ENCODE measurements around the gene SAP30BP. TPM values are rescaled to one million over a fixed set of nuclear protein-coding genes. Genes with fewer than 3 reads are reported as not detected.

Gene SAP30BP
- total RNA-seq, 1 experiment from 2014 or later = 26.5 TPM

DNA sequence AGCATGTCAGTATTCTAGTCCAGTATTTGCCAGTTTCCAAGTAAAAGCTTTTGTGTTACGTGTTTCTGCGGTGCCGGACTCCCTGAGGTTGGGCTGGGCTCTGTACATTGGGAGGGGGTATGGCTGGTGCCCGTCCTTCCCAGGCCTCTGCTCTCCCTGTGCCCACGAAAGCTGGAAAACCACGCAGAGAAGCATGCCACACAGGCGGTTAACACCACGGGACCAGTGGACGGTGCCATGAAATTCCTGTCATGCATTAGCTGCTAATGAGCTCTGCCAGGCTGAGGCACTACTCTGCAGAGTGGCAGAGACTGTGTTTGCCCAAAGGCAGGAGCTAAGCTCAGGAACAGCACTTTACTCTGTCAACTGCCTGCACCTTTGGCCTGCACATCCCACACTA is 25.8 kb upstream of the SAP30BP start:
- Histone ChIP-seq H3K9ac (ENCODE audit: low read length) (no peak overlapping the region), H3K79me2 (ENCODE audit: low read length) (no peaks in the 10 kb centered on the region), H4K20me1 (ENCODE audit: insufficient read depth, low read depth, low read length) (0 out of 2 replicates have a peak, but pooled peaks cover 8% of the 10 kb centered on the region), H3K4me2 (ENCODE audit: low read depth, low read length, poor library complexity, severe bottlenecking) (no peak overlapping the region), H3K4me3 (ENCODE audit: low read length) (no peak overlapping the region), H3K36me3 (ENCODE audit: insufficient read depth, low read length) (no peaks in the 10 kb centered on the region), H3K27me3 (ENCODE audit: low read length) (no peaks in the 10 kb centered on the region), H3K9me2 (replicated peaks; ENCODE audit: insufficient read depth, low read length) (no peaks in the 10 kb centered on the region), H3K4me1 (ENCODE audit: low read length) (no peaks in the 10 kb centered on the region), H3K27ac (ENCODE audit: low read length) (no peak overlapping the region), H3K9me3 (ENCODE audit: low read length) (no peaks in the 10 kb centered on the region), H2AFZ (ENCODE audit: low read length) (no peak overlapping the region)
- DNase-seq = no peak

DNA sequence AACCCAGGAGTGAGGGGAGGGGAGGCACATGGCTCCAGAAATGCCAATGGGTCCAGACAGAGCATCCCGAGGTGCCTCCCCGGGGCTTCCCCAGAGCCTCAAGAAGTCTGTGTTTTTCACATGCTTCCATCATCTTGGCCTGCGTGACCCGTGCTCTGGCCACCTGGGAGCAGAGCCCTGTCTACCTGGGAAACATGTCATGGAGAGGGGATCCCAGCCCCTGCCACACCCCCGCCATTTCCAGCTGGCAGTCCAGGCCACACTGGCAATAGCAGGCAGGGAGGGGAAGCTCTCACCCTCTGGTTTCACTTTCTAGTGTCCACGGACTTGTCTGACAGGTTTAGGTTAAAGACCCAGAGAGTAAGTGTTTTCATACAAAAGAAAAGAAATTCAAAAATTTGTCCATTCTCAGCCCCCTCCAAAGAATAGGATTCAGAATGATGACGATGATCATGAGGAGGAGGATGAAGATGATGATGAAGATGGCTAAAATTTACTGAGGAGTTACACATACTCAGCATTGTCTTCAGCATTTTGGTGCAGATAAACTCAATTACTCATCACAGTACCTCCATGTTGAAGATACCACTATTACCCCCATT is 24.9 kb upstream of the SAP30BP start:
- H3K4me2 ChIP-seq (ENCODE audit: low read depth, low read length, poor library complexity, severe bottlenecking) = no peak overlapping the region

DNA sequence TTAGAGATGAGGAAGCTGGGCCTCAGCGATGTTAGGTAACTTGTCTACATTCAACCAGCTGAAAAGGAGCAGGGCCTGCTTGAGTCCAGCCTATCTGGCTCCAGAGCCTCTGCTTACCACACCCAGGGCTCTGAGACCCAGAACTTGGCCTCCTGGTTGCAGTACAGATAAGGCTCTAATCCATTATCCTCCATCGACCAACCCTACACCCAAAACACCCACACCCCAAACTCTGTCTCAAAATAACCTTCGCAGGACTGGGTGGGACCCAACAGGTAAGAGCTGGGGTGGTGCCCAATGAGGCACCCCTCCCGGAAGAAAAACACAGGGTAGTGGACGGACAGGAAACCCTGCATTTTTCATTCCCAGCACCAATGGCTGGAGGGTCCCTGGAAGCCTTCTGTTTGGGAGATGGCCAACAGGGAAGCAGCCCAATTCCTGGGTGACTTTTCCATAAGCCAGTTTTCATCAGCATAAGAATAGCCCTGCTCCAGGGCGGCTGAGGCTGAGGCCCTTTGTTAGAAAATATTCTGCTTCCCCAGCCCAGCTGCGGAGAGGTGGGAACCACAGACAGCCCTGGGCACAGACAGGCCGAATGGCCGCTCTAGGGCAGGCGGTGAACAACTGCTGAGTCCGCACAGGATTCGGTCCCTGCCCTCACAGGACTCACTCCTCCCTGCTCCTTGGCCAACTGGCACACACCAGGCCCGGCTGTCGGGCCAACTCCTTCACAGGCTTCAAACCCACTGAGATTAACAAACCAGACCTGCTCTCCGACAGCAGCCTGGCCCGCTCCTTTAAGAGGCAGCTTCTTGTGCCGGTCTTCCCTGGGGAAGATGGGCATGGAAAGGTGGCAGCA is 24.1 kb upstream of the SAP30BP start:
- no peaks in the 10 kb centered on the region for H3K9me3 ChIP-seq (ENCODE audit: low read length)
- H3K79me2 ChIP-seq (ENCODE audit: low read length) = no peaks in the 10 kb centered on the region
- no peak overlapping the region for H3K4me2 ChIP-seq (ENCODE audit: low read depth, low read length, poor library complexity, severe bottlenecking)
- no peak for DNase-seq
- no peak overlapping the region for H3K27ac ChIP-seq (ENCODE audit: low read length)
- no peaks in the 10 kb centered on the region for H3K9me2 ChIP-seq (replicated peaks; ENCODE audit: insufficient read depth, low read length)
- H3K36me3 ChIP-seq (ENCODE audit: insufficient read depth, low read length) = no peaks in the 10 kb centered on the region
- H3K4me1 ChIP-seq (ENCODE audit: low read length) = no peaks in the 10 kb centered on the region
- H2AFZ ChIP-seq (ENCODE audit: low read length) = no peak overlapping the region
- no peak overlapping the region for H3K9ac ChIP-seq (ENCODE audit: low read length)
- H3K27me3 ChIP-seq (ENCODE audit: low read length) = no peaks in the 10 kb centered on the region
- H4K20me1 ChIP-seq (ENCODE audit: insufficient read depth, low read depth, low read length) = no peaks in the 10 kb centered on the region
- H3K4me3 ChIP-seq (ENCODE audit: low read length) = no peak overlapping the region

More for the DNA sequence above, 24.9 kb upstream of the SAP30BP start:
- Histone ChIP-seq H3K9me2 (replicated peaks; ENCODE audit: insufficient read depth, low read length) (no peaks in the 10 kb centered on the region), H3K9me3 (ENCODE audit: low read length) (no peaks in the 10 kb centered on the region), H3K36me3 (ENCODE audit: insufficient read depth, low read length) (no peaks in the 10 kb centered on the region), H3K4me3 (ENCODE audit: low read length) (no peak overlapping the region), H3K79me2 (ENCODE audit: low read length) (no peaks in the 10 kb centered on the region), H3K27me3 (ENCODE audit: low read length) (no peaks in the 10 kb centered on the region), H3K9ac (ENCODE audit: low read length) (no peak overlapping the region), H3K4me1 (ENCODE audit: low read length) (no peaks in the 10 kb centered on the region), H3K27ac (ENCODE audit: low read length) (no peak overlapping the region), H4K20me1 (ENCODE audit: insufficient read depth, low read depth, low read length) (0 out of 2 replicates have a peak, but pooled peaks cover 4% of the 10 kb centered on the region), H2AFZ (ENCODE audit: low read length) (no peak overlapping the region)
- DNase-seq = no peak

DNA sequence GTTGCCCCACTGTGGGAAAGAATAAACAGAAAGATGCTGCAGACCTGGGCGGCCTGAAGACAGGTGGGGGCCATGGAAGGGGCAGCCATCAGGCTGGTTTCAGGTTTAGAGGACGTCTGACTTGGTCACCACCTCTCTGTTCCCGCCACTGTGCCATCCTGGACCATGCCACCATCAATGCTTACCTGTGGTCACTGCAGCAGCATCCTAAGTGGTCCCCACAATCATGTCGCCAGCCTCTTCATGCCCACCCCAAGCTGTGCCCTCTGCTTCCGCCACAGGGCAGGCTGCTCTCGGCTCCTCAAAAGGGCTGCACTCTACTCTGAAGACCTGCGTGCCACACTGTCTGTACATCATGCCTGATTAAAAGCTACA is 23.5 kb upstream of the SAP30BP start:
- Histone ChIP-seq H3K27me3 (ENCODE audit: low read length) (no peaks in the 10 kb centered on the region), H3K9me2 (replicated peaks; ENCODE audit: insufficient read depth, low read length) (no peaks in the 10 kb centered on the region), H2AFZ (ENCODE audit: low read length) (no peak overlapping the region), H3K36me3 (ENCODE audit: insufficient read depth, low read length) (no peaks in the 10 kb centered on the region), H4K20me1 (ENCODE audit: insufficient read depth, low read depth, low read length) (no peaks in the 10 kb centered on the region), H3K4me3 (ENCODE audit: low read length) (no peak overlapping the region), H3K9me3 (ENCODE audit: low read length) (no peaks in the 10 kb centered on the region), H3K4me2 (ENCODE audit: low read depth, low read length, poor library complexity, severe bottlenecking) (no peak overlapping the region), H3K4me1 (ENCODE audit: low read length) (no peaks in the 10 kb centered on the region), H3K79me2 (ENCODE audit: low read length) (no peaks in the 10 kb centered on the region), H3K27ac (ENCODE audit: low read length) (no peak overlapping the region), H3K9ac (ENCODE audit: low read length) (no peak overlapping the region)
- DNase-seq = no peak

DNA sequence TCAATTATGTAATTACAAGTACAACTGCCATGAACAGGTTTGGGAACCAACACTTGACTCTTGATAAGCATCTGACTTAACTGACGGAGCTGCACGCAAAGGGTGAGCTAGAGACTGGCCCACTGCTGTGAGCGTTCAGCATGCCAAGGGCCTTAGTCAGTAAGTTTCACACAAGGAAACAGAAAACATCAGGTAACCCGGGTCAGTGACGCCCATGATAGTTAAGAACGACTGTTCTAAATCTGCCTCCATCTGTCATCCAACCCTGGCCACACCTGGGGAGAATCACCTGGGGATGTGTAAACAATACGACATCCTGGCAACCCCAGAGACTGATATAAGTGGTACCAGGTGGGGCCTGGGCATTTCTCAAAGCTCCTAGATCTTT is 21.6 kb upstream of the SAP30BP start:
- Histone ChIP-seq H3K79me2 (ENCODE audit: low read length) (no peaks in the 10 kb centered on the region), H3K36me3 (ENCODE audit: insufficient read depth, low read length) (no peaks in the 10 kb centered on the region), H3K4me1 (ENCODE audit: low read length) (no peaks in the 10 kb centered on the region), H3K9me2 (replicated peaks; ENCODE audit: insufficient read depth, low read length) (no peaks in the 10 kb centered on the region), H3K27ac (ENCODE audit: low read length) (no peak overlapping the region), H3K9me3 (ENCODE audit: low read length) (no peaks in the 10 kb centered on the region), H4K20me1 (ENCODE audit: insufficient read depth, low read depth, low read length) (no peaks in the 10 kb centered on the region), H3K4me2 (ENCODE audit: low read depth, low read length, poor library complexity, severe bottlenecking) (no peak overlapping the region), H3K9ac (ENCODE audit: low read length) (no peak overlapping the region), H3K27me3 (ENCODE audit: low read length) (no peaks in the 10 kb centered on the region), H3K4me3 (ENCODE audit: low read length) (no peak overlapping the region), H2AFZ (ENCODE audit: low read length) (no peak overlapping the region)
- DNase-seq = no peak

DNA sequence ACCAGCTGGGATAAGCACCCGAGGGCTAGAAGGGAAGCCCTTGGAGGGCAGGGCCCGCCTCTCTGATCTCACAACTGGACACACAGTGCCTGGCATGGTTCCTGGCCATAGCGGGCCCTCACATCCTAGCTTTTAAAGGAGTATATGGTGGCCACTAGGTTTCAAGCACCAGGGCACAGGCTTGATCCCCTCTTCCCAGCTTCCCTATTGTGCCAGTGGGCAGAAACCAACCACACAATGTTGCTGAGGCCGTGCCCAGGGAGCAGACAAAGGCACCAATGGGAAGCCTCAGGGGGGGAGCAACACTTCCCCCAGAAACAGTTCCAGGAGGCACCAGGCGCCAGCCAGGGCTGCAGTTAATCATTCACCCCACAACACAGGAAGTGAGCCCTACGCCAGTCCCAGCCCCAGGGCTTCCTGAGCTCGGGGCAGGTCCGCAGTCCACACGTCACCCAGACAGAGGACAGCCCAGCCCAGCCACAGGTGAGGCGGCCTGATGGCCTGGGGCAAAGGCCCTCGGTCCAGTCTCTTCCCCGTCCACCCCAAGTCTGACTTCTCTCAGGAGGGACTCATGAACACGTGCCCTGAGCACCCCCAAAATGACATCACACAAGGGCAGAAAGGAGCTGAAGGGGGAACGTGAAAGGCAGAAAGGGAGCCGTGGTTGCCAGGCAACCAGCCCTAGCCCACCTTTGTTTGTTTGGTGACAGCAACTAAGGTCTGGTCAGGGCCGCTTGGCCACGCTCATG is 21.1 kb upstream of the SAP30BP start:
- Histone ChIP-seq H3K9ac (ENCODE audit: low read length) (no peak overlapping the region), H3K4me2 (ENCODE audit: low read depth, low read length, poor library complexity, severe bottlenecking) (no peak overlapping the region), H3K27ac (ENCODE audit: low read length) (no peak overlapping the region), H3K9me2 (replicated peaks; ENCODE audit: insufficient read depth, low read length) (no peaks in the 10 kb centered on the region), H3K36me3 (ENCODE audit: insufficient read depth, low read length) (peaks cover 5% of the 10 kb centered on the region; the same call in 1 of the 2 replicates), H3K9me3 (ENCODE audit: low read length) (no peaks in the 10 kb centered on the region), H3K4me1 (ENCODE audit: low read length) (no peaks in the 10 kb centered on the region), H3K27me3 (ENCODE audit: low read length) (no peaks in the 10 kb centered on the region), H4K20me1 (ENCODE audit: insufficient read depth, low read depth, low read length) (no peaks in the 10 kb centered on the region), H2AFZ (ENCODE audit: low read length) (no peak overlapping the region), H3K79me2 (ENCODE audit: low read length) (no peaks in the 10 kb centered on the region), H3K4me3 (ENCODE audit: low read length) (no peak overlapping the region)
- no peak for DNase-seq

DNA sequence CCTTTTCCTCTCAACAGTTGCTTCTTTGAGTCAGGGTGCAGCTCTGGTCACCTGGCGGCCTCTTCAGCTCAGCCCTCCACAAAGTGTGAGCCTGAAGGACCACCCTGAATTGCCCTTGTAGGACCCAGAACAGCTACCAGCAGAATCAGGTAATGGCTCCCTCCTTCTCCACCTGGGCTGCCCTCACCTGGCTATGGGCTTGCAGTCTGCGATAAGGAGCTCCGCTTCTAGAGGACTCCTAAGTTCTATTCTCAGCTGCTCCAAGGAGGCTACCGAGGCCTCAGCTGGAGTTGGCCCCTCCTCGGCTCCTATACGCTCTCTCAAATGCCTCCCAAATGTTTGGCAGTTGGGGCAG is 20.5 kb upstream of the SAP30BP start:
- no peak for DNase-seq
- H3K27ac ChIP-seq (ENCODE audit: low read length) = no peak overlapping the region
- H2AFZ ChIP-seq (ENCODE audit: low read length) = no peak overlapping the region
- H4K20me1 ChIP-seq (ENCODE audit: insufficient read depth, low read depth, low read length) = no peaks in the 10 kb centered on the region
- H3K4me2 ChIP-seq (ENCODE audit: low read depth, low read length, poor library complexity, severe bottlenecking) = no peak overlapping the region
- H3K36me3 ChIP-seq (ENCODE audit: insufficient read depth, low read length) = peaks cover 5% of the 10 kb centered on the region; the same call in 1 of the 2 replicates
- H3K27me3 ChIP-seq (ENCODE audit: low read length) = no peaks in the 10 kb centered on the region
- no peak overlapping the region for H3K9ac ChIP-seq (ENCODE audit: low read length)
- H3K4me3 ChIP-seq (ENCODE audit: low read length) = no peak overlapping the region
- H3K4me1 ChIP-seq (ENCODE audit: low read length) = no peaks in the 10 kb centered on the region
- no peaks in the 10 kb centered on the region for H3K9me3 ChIP-seq (ENCODE audit: low read length)
- no peaks in the 10 kb centered on the region for H3K79me2 ChIP-seq (ENCODE audit: low read length)
- H3K9me2 ChIP-seq (replicated peaks; ENCODE audit: insufficient read depth, low read length) = no peaks in the 10 kb centered on the region

DNA sequence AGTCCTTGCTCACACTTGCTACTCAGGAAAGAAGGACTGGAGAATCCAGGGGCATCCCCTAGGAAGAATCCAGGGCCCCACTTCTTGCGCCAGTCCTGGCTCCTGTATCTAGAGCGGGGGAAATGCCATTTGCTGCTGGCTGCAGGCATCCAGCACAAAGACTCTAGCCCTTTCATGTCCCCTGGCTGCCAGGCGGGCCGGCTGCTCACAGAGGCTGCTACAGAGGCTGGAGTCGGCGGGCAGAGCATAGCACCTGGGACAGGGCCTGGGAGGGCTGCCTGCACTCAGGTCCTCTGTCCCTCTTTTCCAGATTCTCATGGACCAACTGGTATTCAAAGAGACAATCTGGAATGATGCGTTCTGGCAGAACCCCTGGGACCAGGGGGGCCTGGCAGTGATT is 20.1 kb upstream of the SAP30BP start:
- H4K20me1 ChIP-seq (ENCODE audit: insufficient read depth, low read depth, low read length) = no peaks in the 10 kb centered on the region
- H3K27me3 ChIP-seq (ENCODE audit: low read length) = no peaks in the 10 kb centered on the region
- H3K9me3 ChIP-seq (ENCODE audit: low read length) = no peaks in the 10 kb centered on the region
- no peak overlapping the region for H2AFZ ChIP-seq (ENCODE audit: low read length)
- H3K4me1 ChIP-seq (ENCODE audit: low read length) = no peaks in the 10 kb centered on the region
- DNase-seq = no peak
- peaks cover 5% of the 10 kb centered on the region; the same call in 1 of the 2 replicates for H3K36me3 ChIP-seq (ENCODE audit: insufficient read depth, low read length)
- no peaks in the 10 kb centered on the region for H3K9me2 ChIP-seq (replicated peaks; ENCODE audit: insufficient read depth, low read length)
- H3K4me3 ChIP-seq (ENCODE audit: low read length) = no peak overlapping the region
- H3K27ac ChIP-seq (ENCODE audit: low read length) = no peak overlapping the region
- H3K9ac ChIP-seq (ENCODE audit: low read length) = no peak overlapping the region
- no peak overlapping the region for H3K4me2 ChIP-seq (ENCODE audit: low read depth, low read length, poor library complexity, severe bottlenecking)
- no peaks in the 10 kb centered on the region for H3K79me2 ChIP-seq (ENCODE audit: low read length)
